ENCODE measurements around the gene HES4. TPM values are rescaled to one million over a fixed set of nuclear protein-coding genes. Genes with fewer than 3 reads are reported as not detected.
"Not testable (repeated sequence)": the region's sequence is repeated elsewhere in the genome, so short reads cannot be mapped to it uniquely, and the experiment has no call there.

The HES4 gene
- total RNA-seq, 1 donor from 2014 or later: 75.0 TPM

DNA sequence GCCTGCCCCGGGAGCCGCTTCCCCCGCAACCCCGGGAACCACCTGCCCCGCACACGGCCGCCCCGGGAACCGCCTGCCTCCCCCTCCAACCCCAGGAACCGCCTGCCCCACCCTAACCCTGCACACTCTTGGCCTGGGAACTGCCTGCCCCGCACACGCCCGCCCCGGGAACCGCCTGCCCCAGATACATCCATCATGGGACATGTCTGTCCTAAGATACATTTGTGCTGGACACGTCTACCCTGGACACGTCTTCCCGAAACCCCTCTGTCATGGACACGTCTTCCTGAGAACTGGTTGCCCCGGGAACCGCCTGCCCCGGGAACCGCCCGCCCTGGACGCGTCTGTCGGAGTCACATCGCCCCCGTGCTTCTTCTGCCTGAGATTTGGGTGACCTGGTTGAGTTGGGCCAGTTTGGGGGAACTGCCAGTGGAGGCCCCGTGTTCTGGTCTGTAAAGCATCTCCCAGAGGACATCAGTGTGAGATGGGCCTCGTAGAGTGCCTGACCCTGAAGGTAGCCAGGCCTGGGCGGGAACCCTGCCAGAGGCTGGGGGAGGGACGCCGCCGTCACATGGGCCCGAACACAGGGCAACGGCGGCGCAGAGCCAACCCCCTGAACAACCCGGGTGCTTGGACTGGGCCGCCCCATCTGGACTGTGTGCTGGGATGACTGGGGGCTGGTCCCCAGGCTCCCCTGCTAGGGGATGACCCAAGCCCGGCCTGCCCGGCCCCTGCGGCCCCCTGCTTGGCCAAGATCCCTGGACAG is 21.6 kb downstream of the HES4 start:
- H3K4me1 Mint-ChIP-seq (ENCODE audit: unreplicated experiment): peaks cover 5% of the 10 kb centered on the region
- H3K27me3 Mint-ChIP-seq (ENCODE audit: unreplicated experiment): no peaks in the 10 kb centered on the region
- H3K27ac Mint-ChIP-seq (ENCODE audit: unreplicated experiment): peak overlapping the region; percentile 45
- H3K9me3 Mint-ChIP-seq (ENCODE audit: unreplicated experiment): no peaks in the 10 kb centered on the region
- no peak overlapping the region for H3K4me3 Mint-ChIP-seq (ENCODE audit: unreplicated experiment)
- TF ChIP-seq, protein P1, sequence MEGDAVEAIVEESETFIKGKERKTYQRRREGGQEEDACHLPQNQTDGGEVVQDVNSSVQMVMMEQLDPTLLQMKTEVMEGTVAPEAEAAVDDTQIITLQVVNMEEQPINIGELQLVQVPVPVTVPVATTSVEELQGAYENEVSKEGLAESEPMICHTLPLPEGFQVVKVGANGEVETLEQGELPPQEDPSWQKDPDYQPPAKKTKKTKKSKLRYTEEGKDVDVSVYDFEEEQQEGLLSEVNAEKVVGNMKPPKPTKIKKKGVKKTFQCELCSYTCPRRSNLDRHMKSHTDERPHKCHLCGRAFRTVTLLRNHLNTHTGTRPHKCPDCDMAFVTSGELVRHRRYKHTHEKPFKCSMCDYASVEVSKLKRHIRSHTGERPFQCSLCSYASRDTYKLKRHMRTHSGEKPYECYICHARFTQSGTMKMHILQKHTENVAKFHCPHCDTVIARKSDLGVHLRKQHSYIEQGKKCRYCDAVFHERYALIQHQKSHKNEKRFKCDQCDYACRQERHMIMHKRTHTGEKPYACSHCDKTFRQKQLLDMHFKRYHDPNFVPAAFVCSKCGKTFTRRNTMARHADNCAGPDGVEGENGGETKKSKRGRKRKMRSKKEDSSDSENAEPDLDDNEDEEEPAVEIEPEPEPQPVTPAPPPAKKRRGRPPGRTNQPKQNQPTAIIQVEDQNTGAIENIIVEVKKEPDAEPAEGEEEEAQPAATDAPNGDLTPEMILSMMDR (IDR thresholded peaks at IDR 0.05): no peak
- DNase-seq (ENCODE audit: extremely low spot score, unreplicated experiment): no peak
- no peaks in the 10 kb centered on the region for H3K36me3 Mint-ChIP-seq (ENCODE audit: unreplicated experiment)

DNA sequence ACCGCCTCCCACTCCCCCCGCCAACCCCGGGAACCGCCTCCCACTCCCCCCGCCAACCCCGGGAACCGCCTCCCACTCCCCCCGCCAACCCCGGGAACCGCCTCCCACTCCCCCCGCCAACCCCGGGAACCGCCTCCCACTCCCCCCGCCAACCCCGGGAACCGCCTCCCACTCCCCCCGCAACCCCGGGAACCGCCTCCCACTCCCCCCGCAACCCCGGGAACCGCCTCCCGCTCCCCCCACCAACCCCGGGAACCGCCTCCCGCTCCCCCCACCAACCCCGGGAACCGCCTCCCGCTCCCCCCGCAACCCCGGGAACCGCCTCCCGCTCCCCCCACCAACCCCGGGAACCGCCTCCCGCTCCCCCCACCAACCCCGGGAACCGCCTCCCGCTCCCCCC is 23.1 kb downstream of the HES4 start:
- H3K4me3 Mint-ChIP-seq (ENCODE audit: unreplicated experiment); H3K4me1 Mint-ChIP-seq (ENCODE audit: unreplicated experiment); H3K9me3 Mint-ChIP-seq (ENCODE audit: unreplicated experiment): not testable (repeated sequence)

DNA sequence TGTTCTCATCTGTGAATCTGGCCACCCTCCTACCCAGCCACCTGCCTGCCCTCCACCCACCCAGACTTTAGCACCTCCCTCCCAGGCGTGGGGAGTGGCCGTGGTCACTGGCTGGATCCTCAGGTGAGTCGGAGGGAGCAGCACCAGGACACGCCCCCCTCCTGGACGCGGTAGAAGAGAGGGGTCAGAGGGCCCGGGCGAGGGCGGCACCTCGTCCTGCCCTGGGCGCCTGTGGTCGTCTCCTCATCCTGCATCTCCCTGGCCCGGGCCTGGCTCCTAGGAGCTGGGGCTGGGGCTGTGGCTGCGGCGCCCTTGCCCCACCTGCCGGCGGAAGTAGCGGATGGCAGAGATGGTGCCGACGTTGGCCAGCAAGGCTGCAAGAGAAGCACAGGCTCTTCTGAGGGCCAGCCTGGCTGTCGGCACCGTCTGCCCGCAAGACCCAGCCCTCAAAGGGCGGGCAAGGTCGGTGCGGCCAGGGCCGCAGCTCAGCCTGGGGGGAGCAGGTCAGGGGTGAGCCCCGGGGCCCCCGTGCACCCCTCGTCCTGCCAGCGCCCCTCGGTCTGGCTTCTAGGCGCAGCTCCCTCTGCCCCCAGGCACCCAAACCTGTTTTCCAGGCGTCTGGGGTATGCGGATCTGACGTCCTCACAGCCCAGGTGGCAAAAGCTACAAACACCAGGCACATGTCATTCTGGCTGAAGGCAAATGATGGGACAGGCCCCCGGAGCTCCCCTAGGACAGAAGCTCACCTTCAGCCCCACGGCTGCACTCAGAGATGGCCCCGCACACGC is 23.8 kb downstream of the HES4 start:
- Mint-ChIP-seq H3K27me3 (ENCODE audit: unreplicated experiment) (no peaks in the 10 kb centered on the region), H3K4me1 (ENCODE audit: unreplicated experiment) (peaks cover 5% of the 10 kb centered on the region), H3K4me3 (ENCODE audit: unreplicated experiment) (no peak overlapping the region), H3K27ac (ENCODE audit: unreplicated experiment) (no peak overlapping the region), H3K9me3 (ENCODE audit: unreplicated experiment) (no peaks in the 10 kb centered on the region), H3K36me3 (ENCODE audit: unreplicated experiment) (no peaks in the 10 kb centered on the region)
- DNase-seq (ENCODE audit: extremely low spot score, unreplicated experiment): no peak
- TF ChIP-seq, protein P1 (IDR thresholded peaks at IDR 0.05): peak; percentile 76

More for the DNA sequence above, 23.1 kb downstream of the HES4 start:
- H3K27me3 Mint-ChIP-seq (ENCODE audit: unreplicated experiment); DNase-seq (ENCODE audit: extremely low spot score, unreplicated experiment); H3K27ac Mint-ChIP-seq (ENCODE audit: unreplicated experiment); H3K36me3 Mint-ChIP-seq (ENCODE audit: unreplicated experiment): not testable (repeated sequence)

DNA sequence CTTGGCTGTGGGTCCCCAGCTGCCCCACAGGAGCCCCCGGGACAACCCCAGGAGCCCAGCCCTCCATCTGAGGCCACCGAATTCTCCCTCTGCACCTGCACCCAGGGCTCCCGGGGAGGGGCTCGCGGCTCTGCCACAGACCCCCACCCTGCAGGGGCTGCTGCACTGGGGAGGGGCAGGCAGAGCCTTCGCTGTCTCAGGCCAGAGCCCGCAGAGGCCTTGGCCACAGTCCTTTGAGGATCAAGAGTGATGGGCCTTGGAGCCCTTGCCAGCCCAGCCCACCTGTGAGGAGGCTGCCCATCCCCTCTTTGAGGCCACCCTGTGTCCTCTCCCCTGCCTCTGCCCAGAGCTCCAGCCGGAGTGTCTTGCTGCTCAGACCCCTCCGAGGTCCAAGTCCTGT is 24.5 kb downstream of the HES4 start:
- Mint-ChIP-seq H3K9me3 (ENCODE audit: unreplicated experiment) (no peaks in the 10 kb centered on the region), H3K4me3 (ENCODE audit: unreplicated experiment) (no peak overlapping the region), H3K36me3 (ENCODE audit: unreplicated experiment) (no peaks in the 10 kb centered on the region), H3K27me3 (ENCODE audit: unreplicated experiment) (no peaks in the 10 kb centered on the region), H3K4me1 (ENCODE audit: unreplicated experiment) (peaks cover 5% of the 10 kb centered on the region), H3K27ac (ENCODE audit: unreplicated experiment) (no peak overlapping the region)
- DNase-seq (ENCODE audit: extremely low spot score, unreplicated experiment): no peak
- TF ChIP-seq, protein P1 (IDR thresholded peaks at IDR 0.05): no peak

DNA sequence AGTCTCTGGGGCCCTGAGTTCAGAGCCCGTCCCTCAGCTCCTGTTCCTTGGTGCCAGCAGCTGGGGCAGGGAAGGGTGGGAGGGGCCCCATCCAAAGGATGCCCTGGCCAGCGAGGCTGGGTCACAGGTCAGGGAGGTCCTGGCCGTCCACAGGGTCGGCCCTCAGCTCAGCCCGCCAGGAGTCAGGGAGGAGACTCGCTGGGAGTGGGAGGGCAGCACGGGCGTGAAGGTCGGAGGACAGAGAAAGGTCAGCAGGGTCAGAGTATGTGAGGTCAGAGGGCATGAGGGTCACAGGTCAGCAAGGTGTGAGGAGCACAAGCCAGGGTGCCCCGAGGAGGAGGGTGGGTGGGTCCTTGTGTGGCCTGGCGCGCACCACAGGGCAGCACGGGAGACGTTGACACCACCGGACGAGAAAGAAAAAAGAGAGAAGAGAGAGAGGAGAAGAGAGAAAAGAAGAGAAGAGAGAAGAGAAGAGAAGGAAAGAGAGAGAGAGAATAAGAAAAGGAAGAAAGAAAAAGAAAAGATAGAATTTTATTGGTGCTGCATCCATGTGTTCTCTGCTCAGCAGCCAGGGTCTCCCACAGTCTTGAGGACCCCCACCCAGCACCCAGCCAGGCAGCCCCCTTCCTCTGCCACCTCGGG is 25.1 kb downstream of the HES4 start:
- no peak overlapping the region for H3K27ac Mint-ChIP-seq (ENCODE audit: unreplicated experiment)
- no peaks in the 10 kb centered on the region for H3K27me3 Mint-ChIP-seq (ENCODE audit: unreplicated experiment)
- H3K4me3 Mint-ChIP-seq (ENCODE audit: unreplicated experiment): no peak overlapping the region
- TF ChIP-seq, protein P1 (IDR thresholded peaks at IDR 0.05): no peak
- no peaks in the 10 kb centered on the region for H3K36me3 Mint-ChIP-seq (ENCODE audit: unreplicated experiment)
- DNase-seq (ENCODE audit: extremely low spot score, unreplicated experiment): no peak
- H3K9me3 Mint-ChIP-seq (ENCODE audit: unreplicated experiment): no peaks in the 10 kb centered on the region
- H3K4me1 Mint-ChIP-seq (ENCODE audit: unreplicated experiment): peaks cover 5% of the 10 kb centered on the region
